PC-9 (cell line): ENCODE measurements around the gene ZNF786. TPM values are rescaled to one million over a fixed set of nuclear protein-coding genes. Genes with fewer than 3 reads are reported as not detected.

Experiments used
- BruUV-seq: library from RNA; stranded (reverse); fragments of 400-500 nt; replicated peaks from 2 replicates; lab custom pipeline; 2021; lab: Mats Ljungman, UMichigan
- CTCF ChIA-PET: fragments of 300-600 bp; sonication (Branson Sonifier 250); formaldehyde crosslinking; loops from one replicate; lab custom pipeline; 2022; ENCODE audit warnings: antibody characterized with exemption; lab: Charles Lee
- POLR2A ChIA-PET: fragments of 300-600 bp; sonication (Branson Sonifier 250); formaldehyde crosslinking; loops from one replicate; lab custom pipeline; 2022; ENCODE audit warnings: antibody characterized with exemption; ENCODE audit not compliant: unreplicated experiment; lab: Charles Lee
- DNase-seq, 2 experiments: peaks; one replicate each; pipeline versions ENCODE4 v3.0.0 to v3.0.0-alpha.2; 2015 to 2022; ENCODE audit warnings: mixed read lengths in 1 of 2
- H2AFZ ChIP-seq: fragments of 200-600 bp; sonication (generic); 2 replicates; pipeline ENCODE4 v1.8.1; 2017; ENCODE audit warnings: antibody characterized with exemption
- H3F3A ChIP-seq: fragments of 200-600 bp; sonication (generic); 2 replicates; pipeline ENCODE4 v1.8.1; 2017; ENCODE audit warnings: antibody characterized with exemption, mild to moderate bottlenecking, low read depth; ENCODE audit not compliant: insufficient read depth
- H3K27ac ChIP-seq: fragments of 200-600 bp; sonication (generic); 2 replicates; pipeline ENCODE4 v1.6.1; 2016; ENCODE audit warnings: mixed run types
- H3K27me3 ChIP-seq: fragments of 200-600 bp; sonication (generic); 2 replicates; pipeline ENCODE4 v1.6.1; 2016; ENCODE audit warnings: low read depth, mixed run types; ENCODE audit not compliant: insufficient read depth
- H3K36me3 ChIP-seq: fragments of 200-600 bp; sonication (generic); 2 replicates; pipeline ENCODE4 v1.6.1; 2016; ENCODE audit warnings: low read depth, mixed run types
- H3K4me1 ChIP-seq: fragments of 200-600 bp; sonication (generic); replicated peaks from 2 replicates; pipeline ENCODE4 v1.6.1; 2016; ENCODE audit warnings: mixed run types; ENCODE audit not compliant: insufficient read depth
- H3K4me2 ChIP-seq: fragments of 200-600 bp; sonication (generic); 2 replicates; pipeline ENCODE4 v1.6.1; 2017; ENCODE audit warnings: mixed run types
- H3K4me3 ChIP-seq: fragments of 200-600 bp; sonication (generic); 2 replicates; pipeline ENCODE4 v1.6.1; 2016; ENCODE audit warnings: mixed run types
- H3K79me2 ChIP-seq: fragments of 200-600 bp; sonication (generic); 2 replicates; pipeline ENCODE4 v1.6.1; 2017; ENCODE audit warnings: low read depth, mixed run types
- H3K9me2 ChIP-seq: fragments of 200-600 bp; sonication (generic); 2 replicates; pipeline ENCODE4 v1.8.1; 2017; ENCODE audit warnings: mild to moderate bottlenecking; ENCODE audit not compliant: insufficient read depth
- H3K9me3 ChIP-seq: fragments of 200-600 bp; sonication (generic); 2 replicates; pipeline ENCODE4 v1.8.1; 2016; ENCODE audit warnings: low read depth; ENCODE audit not compliant: insufficient read depth
- H4K20me1 ChIP-seq: fragments of 200-600 bp; sonication (generic); 2 replicates; pipeline ENCODE4 v1.8.1; 2017; ENCODE audit not compliant: insufficient read depth
- EZH2 ChIP-seq: fragments of 200-600 bp; sonication (generic); IDR thresholded peaks from 2 replicates; pipeline ENCODE4 v1.8.0; 2017; ENCODE audit warnings: antibody characterized with exemption, low read depth
- intact Hi-C: fragments of 100-400 bp; cut with micrococcal nuclease; formaldehyde crosslinking; loops from one replicate; pipeline ENCODE4 v1.10.0; 2022; ENCODE audit not compliant: unreplicated experiment
- total RNA-seq: library from RNA; stranded (reverse); gene quantifications from 2 replicates; pipeline ENCODE4 v1.2.3, GENCODE V29; 2021
- TF ChIP-seq, protein P1 (sequence below): fragments of 200-600 bp; sonication (generic); conservative IDR thresholded peaks from 2 replicates; pipeline ENCODE4 v1.6.1; 2017; ENCODE audit warnings: mixed run types, antibody characterized with exemption, mild to moderate bottlenecking, moderate library complexity

ZNF786 gene
- total RNA-seq, 1 experiment from 2014 or later, result 8.4 TPM

DNA sequence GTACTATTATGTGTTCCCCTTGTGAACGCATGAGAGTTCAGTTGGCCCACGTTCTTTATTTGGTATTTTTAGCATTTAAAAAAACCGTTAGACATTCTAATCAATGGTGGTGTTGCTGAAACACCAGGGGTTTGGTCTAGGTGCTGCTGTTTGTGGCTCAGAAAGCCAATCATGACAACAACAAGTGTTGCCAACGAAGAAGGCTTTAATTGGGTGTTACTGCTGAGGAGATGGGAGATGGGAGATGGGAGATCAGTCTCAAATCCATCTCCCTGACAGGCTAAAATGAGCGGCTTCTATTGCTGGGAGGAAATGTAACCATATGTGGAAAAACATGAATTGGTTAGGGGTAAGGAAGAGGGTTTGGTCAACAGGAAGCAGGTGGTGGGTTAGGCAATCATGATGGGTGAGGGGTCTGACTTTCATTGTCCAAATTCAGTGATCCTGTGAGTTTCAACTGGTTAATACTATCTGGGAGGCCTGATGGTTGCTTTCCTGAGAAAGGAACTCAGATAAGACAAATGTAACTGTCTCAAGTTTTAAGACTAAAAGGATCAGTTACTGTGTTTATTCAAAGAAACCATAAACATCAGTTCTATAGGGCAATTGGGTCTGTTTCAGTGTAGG is 40.2 kb upstream of the ZNF786 start:
- H3K4me2 ChIP-seq, result no peak overlapping the region
- BruUV-seq, result no TSS peak
- H3K4me3 ChIP-seq, result no peak overlapping the region
- no peak for DNase-seq
- no peak overlapping the region for H3K27ac ChIP-seq
- POLR2A ChIA-PET, result no interaction called here
- H3K9me3 ChIP-seq, result 0 out of 2 replicates have a peak, but pooled peaks cover 5% of the 10 kb centered on the region
- H3K9me2 ChIP-seq, result no peaks in the 10 kb centered on the region
- no peaks in the 10 kb centered on the region for H3K27me3 ChIP-seq
- TF ChIP-seq, protein P1, sequence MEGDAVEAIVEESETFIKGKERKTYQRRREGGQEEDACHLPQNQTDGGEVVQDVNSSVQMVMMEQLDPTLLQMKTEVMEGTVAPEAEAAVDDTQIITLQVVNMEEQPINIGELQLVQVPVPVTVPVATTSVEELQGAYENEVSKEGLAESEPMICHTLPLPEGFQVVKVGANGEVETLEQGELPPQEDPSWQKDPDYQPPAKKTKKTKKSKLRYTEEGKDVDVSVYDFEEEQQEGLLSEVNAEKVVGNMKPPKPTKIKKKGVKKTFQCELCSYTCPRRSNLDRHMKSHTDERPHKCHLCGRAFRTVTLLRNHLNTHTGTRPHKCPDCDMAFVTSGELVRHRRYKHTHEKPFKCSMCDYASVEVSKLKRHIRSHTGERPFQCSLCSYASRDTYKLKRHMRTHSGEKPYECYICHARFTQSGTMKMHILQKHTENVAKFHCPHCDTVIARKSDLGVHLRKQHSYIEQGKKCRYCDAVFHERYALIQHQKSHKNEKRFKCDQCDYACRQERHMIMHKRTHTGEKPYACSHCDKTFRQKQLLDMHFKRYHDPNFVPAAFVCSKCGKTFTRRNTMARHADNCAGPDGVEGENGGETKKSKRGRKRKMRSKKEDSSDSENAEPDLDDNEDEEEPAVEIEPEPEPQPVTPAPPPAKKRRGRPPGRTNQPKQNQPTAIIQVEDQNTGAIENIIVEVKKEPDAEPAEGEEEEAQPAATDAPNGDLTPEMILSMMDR, result no peak
- TF ChIP-seq EZH2, result no peak
- peaks cover 8% of the 10 kb centered on the region; the same call in 1 of the 2 replicates for H3F3A ChIP-seq
- H2AFZ ChIP-seq, result no peak overlapping the region
- CTCF ChIA-PET, result no interaction called here
- H4K20me1 ChIP-seq, result no peaks in the 10 kb centered on the region
- peaks cover 9% of the 10 kb centered on the region for H3K4me1 ChIP-seq
- H3K36me3 ChIP-seq, result peaks cover 18% of the 10 kb centered on the region
- peaks cover 23% of the 10 kb centered on the region for H3K79me2 ChIP-seq
- intact Hi-C loops, result no loop called here

DNA sequence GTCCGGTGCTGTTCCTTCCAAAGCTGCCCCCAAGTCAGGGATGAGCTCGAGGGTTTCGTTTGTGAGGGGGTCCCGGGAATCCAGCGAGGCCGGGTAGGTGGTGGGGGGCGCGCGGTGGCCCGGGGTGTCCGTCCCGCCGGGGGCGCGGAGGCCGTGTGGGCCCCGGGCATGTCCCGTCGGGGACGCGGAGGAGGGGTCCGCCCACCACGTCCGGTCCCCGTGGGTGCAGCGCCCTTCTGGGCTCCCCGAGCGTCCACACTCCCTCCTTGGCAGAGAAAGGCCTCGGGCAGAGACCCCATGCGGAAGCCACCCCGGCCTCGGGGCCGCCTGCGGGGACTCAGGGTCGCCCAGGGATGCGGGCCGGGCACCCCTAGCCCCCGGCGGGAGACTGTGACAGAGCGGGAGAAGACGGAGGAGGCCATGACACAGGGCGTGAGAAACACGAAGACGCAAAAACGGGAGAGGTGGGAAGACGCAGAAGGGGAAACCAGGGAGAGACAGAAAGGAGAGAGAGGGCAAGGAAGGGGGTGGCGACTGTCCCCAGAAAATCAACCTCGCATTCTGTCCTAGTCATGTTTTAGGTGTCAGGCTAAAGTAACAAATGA is 36.2 kb upstream of the ZNF786 start:
- Histone ChIP-seq H3F3A (peaks cover 8% of the 10 kb centered on the region; the same call in 1 of the 2 replicates), H3K4me1 (peaks cover 17% of the 10 kb centered on the region), H3K4me3 (peak overlapping the region; percentile 92), H3K9me2 (no peaks in the 10 kb centered on the region), H3K79me2 (peaks cover 41% of the 10 kb centered on the region), H3K36me3 (peaks cover 18% of the 10 kb centered on the region), H3K9me3 (0 out of 2 replicates have a peak, but pooled peaks cover 5% of the 10 kb centered on the region), H2AFZ (peak overlapping the region; percentile 97), H3K4me2 (peak overlapping the region; percentile 78), H4K20me1 (no peaks in the 10 kb centered on the region), H3K27ac (peak overlapping the region; percentile 64), H3K27me3 (no peaks in the 10 kb centered on the region)
- no TSS peak for BruUV-seq
- DNase-seq, result peak in 1 of 2 experiments; percentile 55
- intact Hi-C loops, result loop anchor here (1.0 kb wide), 6 partner anchors 21 to 159 kb away; partner anchors contain the start of genes ZNF212, ZNF282 and ZNF398
- TF ChIP-seq, protein P1, result no peak
- TF ChIP-seq EZH2, result no peak
- ChIA-PET CTCF (interaction anchor here (0.6 to 2.1 kb wide), 4 partner anchors 21 to 158 kb away, joined by 3 to 10 read pairs (median 5); partner anchors contain the start of genes ZNF282 and ZNF398), POLR2A (interaction anchor here (0.6 to 0.7 kb wide), 2 partner anchors 39 to 106 kb away, joined by 3 to 5 read pairs; no protein-coding TSS in a partner anchor)

DNA sequence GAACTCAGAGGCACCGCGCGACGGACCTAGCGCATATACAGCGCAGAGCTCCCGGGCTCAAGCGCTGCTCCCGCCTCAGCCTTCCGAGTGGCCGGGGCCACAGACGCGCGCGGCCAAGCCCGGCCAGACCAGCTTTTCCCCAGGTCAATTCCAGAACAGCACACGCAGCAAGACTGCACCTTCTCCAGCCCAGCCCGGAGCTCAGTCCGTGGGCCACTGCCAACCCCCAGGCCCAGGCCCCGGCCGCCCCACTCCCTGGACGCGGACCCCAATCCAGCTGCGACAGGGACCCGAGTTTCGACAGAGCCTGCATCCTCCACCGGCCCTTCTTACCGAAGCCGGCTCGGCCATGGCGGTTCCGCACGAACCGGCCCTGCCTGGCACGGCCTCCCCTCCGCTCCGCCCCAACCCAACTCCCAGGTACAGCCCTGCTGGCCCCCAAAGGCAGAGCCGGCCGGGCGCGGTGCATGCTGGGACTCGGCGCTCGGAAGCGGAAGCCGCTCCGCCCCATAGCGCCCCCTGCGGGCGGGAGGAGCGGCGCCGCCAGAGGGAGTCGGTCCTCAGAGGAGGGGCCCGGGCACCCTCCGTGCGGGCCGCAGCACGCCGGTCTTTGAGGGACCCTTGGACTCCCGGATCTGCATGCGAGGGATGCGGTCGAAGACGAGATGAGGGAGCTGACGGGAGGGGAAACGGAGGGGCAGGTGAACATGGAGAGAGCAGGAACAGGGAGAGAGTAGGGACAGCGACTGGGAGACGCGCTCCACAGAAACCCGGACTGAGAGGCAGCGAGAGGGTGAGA is 35.5 kb upstream of the ZNF786 start, which contains the start of gene ZNF425:
ZNF425 (minus strand) TSS at position 462 of the 799 bp plus-strand sequence; CDS start at position 351, 111 bp downstream.
- Histone ChIP-seq H2AFZ (peak within 1 kb of the TSS; percentile 97), H4K20me1 (no peaks in the 10 kb centered on the region), H3K9me2 (no peaks in the 10 kb centered on the region), H3K27ac (peak within 1 kb of the TSS; percentile 64), H3F3A (peaks cover 8% of the 10 kb centered on the region; the same call in 1 of the 2 replicates), H3K36me3 (peaks cover 14% of the 10 kb centered on the region), H3K4me1 (peaks cover 17% of the 10 kb centered on the region), H3K4me3 (peak within 1 kb of the TSS; percentile 92), H3K9me3 (0 out of 2 replicates have a peak, but pooled peaks cover 5% of the 10 kb centered on the region), H3K79me2 (peaks cover 41% of the 10 kb centered on the region), H3K4me2 (peak within 1 kb of the TSS; percentile 78), H3K27me3 (no peaks in the 10 kb centered on the region)
- peak; percentile 82 to 97 for DNase-seq
- no TSS peak for BruUV-seq
- POLR2A ChIA-PET, result interaction anchor here (0.5 to 0.6 kb wide), 4 partner anchors 8 to 107 kb away, joined by 3 to 5 read pairs (median 3); no protein-coding TSS in a partner anchor
- intact Hi-C loops, result loop anchor here (1.0 kb wide), 6 partner anchors 21 to 159 kb away; partner anchors contain the start of genes ZNF212, ZNF282 and ZNF398
- TF ChIP-seq EZH2, result no peak
- TF ChIP-seq, protein P1, result peak; percentile 97
- CTCF ChIA-PET, result interaction anchor here (0.6 to 2.1 kb wide), 6 partner anchors 21 to 187 kb away, joined by 3 to 10 read pairs (median 4); partner anchors contain the start of genes ZNF282 and ZNF398
